ENCODE data around the gene SMAD3.

Gene SMAD3

DNA sequence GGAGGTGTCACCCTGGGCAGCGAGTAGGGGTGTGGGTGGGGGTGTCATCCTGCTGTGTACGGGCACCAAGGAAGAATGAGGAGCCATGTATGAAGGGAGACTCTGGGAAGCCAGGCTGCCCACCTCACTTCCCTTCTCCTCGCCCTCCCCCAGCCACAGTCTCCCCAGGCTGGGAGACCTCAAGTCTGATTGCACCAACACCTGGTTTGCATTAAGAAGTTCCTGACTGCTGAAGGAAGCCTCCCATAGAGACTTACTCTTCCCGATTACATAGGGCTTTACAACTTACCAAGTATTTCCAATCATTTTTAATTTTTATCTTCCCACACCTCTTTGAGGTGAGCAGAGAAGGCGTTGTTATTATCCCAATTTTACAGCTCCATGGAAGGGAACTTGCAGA, 29.5 kb upstream of the SMAD3 start (continued):
- TF ChIP-seq, protein P1, sequence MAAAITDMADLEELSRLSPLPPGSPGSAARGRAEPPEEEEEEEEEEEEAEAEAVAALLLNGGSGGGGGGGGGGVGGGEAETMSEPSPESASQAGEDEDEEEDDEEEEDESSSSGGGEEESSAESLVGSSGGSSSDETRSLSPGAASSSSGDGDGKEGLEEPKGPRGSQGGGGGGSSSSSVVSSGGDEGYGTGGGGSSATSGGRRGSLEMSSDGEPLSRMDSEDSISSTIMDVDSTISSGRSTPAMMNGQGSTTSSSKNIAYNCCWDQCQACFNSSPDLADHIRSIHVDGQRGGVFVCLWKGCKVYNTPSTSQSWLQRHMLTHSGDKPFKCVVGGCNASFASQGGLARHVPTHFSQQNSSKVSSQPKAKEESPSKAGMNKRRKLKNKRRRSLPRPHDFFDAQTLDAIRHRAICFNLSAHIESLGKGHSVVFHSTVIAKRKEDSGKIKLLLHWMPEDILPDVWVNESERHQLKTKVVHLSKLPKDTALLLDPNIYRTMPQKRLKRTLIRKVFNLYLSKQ (tag by site-specific recombination; IDR thresholded peaks at IDR 0.05; ENCODE audit: borderline replicate concordance): no peak
- TF ChIP-seq ZNF221 (tag by site-specific recombination; IDR thresholded peaks at IDR 0.05; ENCODE audit: borderline replicate concordance) (no peak), ZNF830 (tag by site-specific recombination; IDR thresholded peaks at IDR 0.05; ENCODE audit: low read depth) (no peak), ZNF394 (tag by site-specific recombination; IDR thresholded peaks at IDR 0.05; ENCODE audit: borderline replicate concordance) (no peak)

DNA sequence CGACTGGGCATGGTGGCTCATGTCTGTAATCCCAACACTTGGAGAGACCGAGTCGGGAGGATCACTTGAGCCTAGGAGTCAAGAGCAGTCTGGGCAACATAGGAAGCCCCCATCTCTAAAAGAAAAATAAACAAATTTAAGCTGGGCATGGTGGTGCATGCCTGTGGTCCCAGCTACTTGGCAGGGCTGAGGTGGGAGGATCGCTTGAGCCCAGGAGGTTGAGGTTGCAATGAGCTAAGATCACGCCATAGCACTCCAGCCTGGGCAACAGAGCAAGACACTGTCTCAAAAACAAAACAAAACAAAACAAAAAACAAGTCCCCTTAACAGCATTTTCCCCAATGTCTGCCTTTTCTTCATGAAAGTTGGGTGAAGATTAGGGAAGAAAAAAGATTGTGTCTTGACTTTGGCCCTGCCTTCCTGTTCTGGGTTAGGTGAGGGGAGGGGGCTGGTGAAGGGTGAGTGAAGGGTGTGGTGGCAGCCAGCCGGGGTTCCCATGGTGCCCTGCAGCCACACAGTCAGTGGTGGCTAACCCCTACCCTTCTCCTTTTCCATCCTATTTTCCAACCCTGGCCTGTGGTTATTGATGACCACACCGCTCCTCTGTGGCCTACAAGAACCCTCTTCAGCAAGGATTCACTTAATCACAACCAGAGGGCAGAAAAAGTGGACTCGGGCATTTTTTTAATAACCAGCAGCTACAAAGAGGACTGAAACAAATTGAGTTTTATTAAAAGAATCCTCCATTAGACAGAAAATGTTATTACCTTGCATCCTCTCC, 28.4 kb upstream of the SMAD3 start:
- Histone ChIP-seq H3K4me3 (ENCODE audit: low read depth, low read length) (no peak overlapping the region), H3K27ac (ENCODE audit: extremely low read depth, low read depth, low read length) (no peak overlapping the region), H3K4me1 (ENCODE audit: control insufficient read depth, insufficient read depth, low read length) (peaks cover 7% of the 10 kb centered on the region), H3K36me3 (ENCODE audit: control insufficient read depth in 2 of 2, insufficient read depth in 1 of 2, low read length in 2 of 2) (no peaks in the 10 kb centered on the region), H3K9me3 (ENCODE audit: control insufficient read depth, insufficient read depth, low read depth, low read length) (no peaks in the 10 kb centered on the region)
- ChIA-PET CTCF (interaction anchor here (0.6 to 1.9 kb wide), 2 partner anchors 11 to 90 kb away, joined by 4 to 5 read pairs; no protein-coding TSS in a partner anchor), POLR2A (no interaction called here)
- TF ChIP-seq IKZF3 (tag by site-specific recombination; IDR thresholded peaks at IDR 0.05) (no peak), ZNF660 (tag by site-specific recombination; IDR thresholded peaks at IDR 0.05) (0 out of 2 replicates have a peak, but pooled peaks have one; percentile 34), ZNF843 (tag by site-specific recombination; IDR thresholded peaks at IDR 0.05) (no peak), ZNF544 (tag by site-specific recombination; IDR thresholded peaks at IDR 0.05) (no peak), ZNF837 (tag by site-specific recombination; IDR thresholded peaks at IDR 0.05) (no peak), KLF10 (tag by site-specific recombination; IDR thresholded peaks at IDR 0.05) (no peak), ZNF10 (tag by site-specific recombination; IDR thresholded peaks at IDR 0.05) (no peak), ZNF24 (tag by site-specific recombination; IDR thresholded peaks at IDR 0.05) (no peak), ZBTB17 (tag by site-specific recombination; IDR thresholded peaks at IDR 0.05) (no peak), ZNF16 (tag by site-specific recombination; IDR thresholded peaks at IDR 0.05; ENCODE audit: low read depth) (no peak), ZNF121 (tag by site-specific recombination; IDR thresholded peaks at IDR 0.05) (peak; percentile 78), ZNF629 (tag by site-specific recombination; IDR thresholded peaks at IDR 0.05) (no peak)
- TF ChIP-seq, protein P2, sequence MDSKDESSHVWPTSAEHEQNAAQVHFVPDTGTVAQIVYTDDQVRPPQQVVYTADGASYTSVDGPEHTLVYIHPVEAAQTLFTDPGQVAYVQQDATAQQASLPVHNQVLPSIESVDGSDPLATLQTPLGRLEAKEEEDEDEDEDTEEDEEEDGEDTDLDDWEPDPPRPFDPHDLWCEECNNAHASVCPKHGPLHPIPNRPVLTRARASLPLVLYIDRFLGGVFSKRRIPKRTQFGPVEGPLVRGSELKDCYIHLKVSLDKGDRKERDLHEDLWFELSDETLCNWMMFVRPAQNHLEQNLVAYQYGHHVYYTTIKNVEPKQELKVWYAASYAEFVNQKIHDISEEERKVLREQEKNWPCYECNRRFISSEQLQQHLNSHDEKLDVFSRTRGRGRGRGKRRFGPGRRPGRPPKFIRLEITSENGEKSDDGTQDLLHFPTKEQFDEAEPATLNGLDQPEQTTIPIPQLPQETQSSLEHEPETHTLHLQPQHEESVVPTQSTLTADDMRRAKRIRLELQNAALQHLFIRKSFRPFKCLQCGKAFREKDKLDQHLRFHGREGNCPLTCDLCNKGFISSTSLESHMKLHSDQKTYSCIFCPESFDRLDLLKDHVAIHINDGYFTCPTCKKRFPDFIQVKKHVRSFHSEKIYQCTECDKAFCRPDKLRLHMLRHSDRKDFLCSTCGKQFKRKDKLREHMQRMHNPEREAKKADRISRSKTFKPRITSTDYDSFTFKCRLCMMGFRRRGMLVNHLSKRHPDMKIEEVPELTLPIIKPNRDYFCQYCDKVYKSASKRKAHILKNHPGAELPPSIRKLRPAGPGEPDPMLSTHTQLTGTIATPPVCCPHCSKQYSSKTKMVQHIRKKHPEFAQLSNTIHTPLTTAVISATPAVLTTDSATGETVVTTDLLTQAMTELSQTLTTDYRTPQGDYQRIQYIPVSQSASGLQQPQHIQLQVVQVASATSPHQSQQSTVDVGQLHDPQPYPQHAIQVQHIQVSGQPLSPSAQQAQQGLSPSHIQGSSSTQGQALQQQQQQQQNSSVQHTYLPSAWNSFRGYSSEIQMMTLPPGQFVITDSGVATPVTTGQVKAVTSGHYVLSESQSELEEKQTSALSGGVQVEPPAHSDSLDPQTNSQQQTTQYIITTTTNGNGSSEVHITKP (tag by site-specific recombination; IDR thresholded peaks at IDR 0.05): no peak; the same call in 1 of the 2 replicates

DNA sequence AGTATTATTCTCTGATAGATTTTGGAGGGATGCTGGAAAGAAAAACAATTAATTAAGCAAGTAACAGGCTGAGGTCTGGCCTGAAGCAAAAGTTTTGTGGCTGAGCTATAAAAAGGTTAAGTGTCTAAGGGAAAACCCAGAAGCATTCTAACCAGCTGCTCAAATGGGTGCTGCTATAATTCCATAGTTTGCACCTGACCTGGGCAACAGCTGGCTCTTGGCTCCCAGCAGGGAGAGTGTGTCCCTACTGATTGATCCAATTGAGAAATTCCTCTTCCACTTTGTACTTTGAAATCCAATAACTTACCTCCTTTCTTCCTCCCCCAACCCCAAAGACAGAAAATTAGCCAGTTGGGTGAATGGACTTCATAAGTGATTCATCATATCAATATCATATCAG, 27.7 kb upstream of the SMAD3 start:
- H3K4me1 ChIP-seq (ENCODE audit: control insufficient read depth, insufficient read depth, low read length): peaks cover 14% of the 10 kb centered on the region
- no peak overlapping the region for H3K27ac ChIP-seq (ENCODE audit: extremely low read depth, low read depth, low read length)
- TF ChIP-seq ZBTB20 (tag by site-specific recombination; IDR thresholded peaks at IDR 0.05) (no peak), ZNF19 (tag by site-specific recombination; IDR thresholded peaks at IDR 0.05; ENCODE audit: low read depth) (no peak), ZNF354C (tag by site-specific recombination; IDR thresholded peaks at IDR 0.05; ENCODE audit: borderline replicate concordance, low read depth) (no peak), SCRT2 (tag by site-specific recombination; IDR thresholded peaks at IDR 0.05) (no peak), OSR2 (tag by site-specific recombination; IDR thresholded peaks at IDR 0.05) (peak; percentile 42; the same call in 1 of the 2 replicates), KLF7 (tag by site-specific recombination; IDR thresholded peaks at IDR 0.05; ENCODE audit: borderline replicate concordance) (no peak), ZNF776 (tag by site-specific recombination; IDR thresholded peaks at IDR 0.05; ENCODE audit: borderline replicate concordance) (no peak), ZNF792 (tag by site-specific recombination; IDR thresholded peaks at IDR 0.05) (no peak)
- no peaks in the 10 kb centered on the region for H3K9me3 ChIP-seq (ENCODE audit: control insufficient read depth, insufficient read depth, low read depth, low read length)
- CTCF ChIA-PET: interaction anchor here (1.9 kb wide), 1 partner anchor 91 kb away, joined by 5 read pairs; no protein-coding TSS in a partner anchor
- no peak overlapping the region for H3K4me3 ChIP-seq (ENCODE audit: low read depth, low read length)
- no peaks in the 10 kb centered on the region for H3K36me3 ChIP-seq (ENCODE audit: control insufficient read depth in 2 of 2, insufficient read depth in 1 of 2, low read length in 2 of 2)
- POLR2A ChIA-PET: interaction anchor here (1.4 kb wide), 1 partner anchor 11 kb away, joined by 3 read pairs; no protein-coding TSS in a partner anchor
